Kidney capillary endothelial cell (primary cell): ENCODE results near the gene CELF2.

Experiments
- DNase-seq: peaks from one replicate; pipeline ENCODE4 v3.0.0-alpha.2; 2018; ENCODE audit warnings: low spot score

Gene CELF2

DNA sequence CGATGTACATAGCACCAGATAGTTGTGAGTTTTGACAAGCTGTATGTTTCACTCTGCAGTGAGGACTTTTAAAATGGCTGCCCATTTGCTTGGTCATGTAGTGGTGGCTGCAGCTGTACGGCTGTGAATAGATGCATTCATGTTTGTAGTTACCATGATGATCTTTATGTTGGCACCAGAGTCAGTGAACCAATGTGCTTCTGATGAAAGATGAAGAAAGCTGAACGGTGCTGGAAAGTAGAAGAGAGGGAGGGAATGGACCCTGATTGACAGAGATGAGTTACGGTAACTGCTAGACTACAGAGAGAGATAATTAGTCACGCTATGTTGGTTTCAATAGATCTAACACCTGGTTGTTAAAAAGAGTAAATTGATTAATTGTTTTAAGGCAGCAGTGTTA is 256.8 kb downstream of the CELF2 start:
- DNase-seq, result no peak

DNA sequence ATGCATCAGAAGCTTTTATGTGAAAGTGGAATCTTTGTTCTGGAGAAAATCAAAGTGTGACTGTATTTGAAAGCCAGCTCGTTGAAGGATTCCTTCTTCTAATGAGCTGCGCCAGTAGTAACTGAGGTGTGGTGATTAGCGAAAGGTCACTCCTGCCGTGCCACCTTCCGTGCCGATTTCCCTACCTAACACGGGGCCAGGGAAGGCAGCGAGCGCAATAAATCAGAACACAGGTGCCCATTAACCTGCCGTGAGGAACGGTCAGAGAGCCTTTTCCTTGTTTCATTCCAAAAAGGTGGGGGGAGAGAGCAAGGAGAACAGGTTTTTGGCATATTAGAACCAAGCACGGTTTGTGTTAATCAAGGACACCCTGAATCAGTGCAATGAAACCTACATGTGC is 258.0 kb downstream of the CELF2 start:
- DNase-seq, result no peak

- DNase-seq, result no peak
These were observed 258.8 kb downstream of the CELF2 start for GRCh38 chr10:11276449-11276990.

DNA sequence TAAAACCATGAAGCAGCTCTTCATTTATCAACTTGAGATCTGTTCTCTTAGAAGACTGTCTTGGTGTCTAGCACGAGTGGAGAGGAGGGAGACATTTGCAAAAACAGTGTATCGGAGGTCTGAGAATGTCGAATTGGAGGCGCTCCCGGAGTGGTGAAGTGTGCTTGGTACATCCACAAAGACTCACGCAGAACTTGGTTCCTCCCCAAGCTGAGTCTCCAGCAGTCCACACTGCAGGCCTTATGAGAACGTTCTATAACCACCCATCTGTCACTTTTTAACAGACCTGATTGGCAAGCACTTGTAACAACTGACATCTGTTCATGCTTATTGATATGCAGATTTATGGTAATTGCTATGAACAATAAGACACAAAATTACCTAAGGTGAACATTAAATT is 261.6 kb downstream of the CELF2 start:
- DNase-seq, result no peak

DNA sequence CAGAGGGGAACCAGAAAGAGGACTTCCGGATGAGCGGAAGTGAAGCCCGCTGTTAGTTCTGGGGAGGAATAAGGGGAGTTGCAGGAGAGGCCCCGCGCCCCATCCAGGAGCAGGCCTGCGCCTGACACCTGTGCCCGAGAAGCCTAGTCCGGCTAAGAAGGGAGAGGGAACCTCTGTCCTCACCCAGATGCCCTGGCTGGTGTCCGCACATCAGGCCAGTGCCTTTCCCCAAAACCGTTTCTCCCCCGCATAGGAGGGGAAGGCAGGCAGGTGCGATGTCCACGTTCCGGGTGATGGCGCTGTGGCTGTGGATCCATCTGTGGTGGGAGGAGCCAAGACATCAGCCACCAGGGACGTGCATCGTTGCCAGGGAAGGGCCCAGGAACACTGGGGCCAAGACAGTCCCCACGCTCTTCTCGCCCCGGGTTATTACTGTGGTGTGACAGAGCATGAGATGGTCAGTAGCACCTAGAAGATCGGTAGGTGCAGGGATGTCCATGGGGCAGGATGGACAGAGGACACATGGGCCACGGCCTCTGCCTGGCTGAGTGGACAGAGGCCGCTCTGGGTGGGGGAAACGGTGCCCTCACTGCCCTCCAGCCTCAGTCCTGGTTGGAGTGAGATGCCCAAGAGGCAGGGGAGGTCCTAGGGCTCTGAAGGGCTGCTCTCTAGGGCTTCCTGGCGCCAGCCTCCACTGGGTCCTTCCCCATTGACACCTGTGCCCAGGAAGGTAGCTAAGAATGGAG is 262.7 kb downstream of the CELF2 start:
- no peak for DNase-seq

- no peak for DNase-seq
These were observed 264.5 kb downstream of the CELF2 start for GRCh38 chr10:11282156-11282555.

DNA sequence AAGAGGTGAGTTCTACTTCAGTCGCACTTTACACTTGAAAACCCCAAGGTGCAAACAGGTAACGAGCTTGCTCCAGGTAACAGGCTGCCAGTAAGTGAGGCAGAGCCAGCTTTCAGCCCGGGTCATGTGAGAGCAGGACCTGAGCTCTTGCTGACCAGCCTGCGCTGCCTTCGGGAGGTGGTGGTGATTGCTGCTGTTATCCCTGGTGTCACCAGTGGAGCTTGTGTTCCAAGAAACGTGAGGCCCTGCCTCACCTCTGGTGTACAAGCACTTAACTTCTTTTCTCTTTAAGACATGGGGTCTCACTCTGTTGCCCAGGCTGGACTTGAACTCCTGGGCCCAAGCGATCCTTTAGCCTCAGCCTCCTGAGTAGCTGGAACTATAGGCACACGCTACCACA is 265.0 kb downstream of the CELF2 start:
- no peak for DNase-seq

DNA sequence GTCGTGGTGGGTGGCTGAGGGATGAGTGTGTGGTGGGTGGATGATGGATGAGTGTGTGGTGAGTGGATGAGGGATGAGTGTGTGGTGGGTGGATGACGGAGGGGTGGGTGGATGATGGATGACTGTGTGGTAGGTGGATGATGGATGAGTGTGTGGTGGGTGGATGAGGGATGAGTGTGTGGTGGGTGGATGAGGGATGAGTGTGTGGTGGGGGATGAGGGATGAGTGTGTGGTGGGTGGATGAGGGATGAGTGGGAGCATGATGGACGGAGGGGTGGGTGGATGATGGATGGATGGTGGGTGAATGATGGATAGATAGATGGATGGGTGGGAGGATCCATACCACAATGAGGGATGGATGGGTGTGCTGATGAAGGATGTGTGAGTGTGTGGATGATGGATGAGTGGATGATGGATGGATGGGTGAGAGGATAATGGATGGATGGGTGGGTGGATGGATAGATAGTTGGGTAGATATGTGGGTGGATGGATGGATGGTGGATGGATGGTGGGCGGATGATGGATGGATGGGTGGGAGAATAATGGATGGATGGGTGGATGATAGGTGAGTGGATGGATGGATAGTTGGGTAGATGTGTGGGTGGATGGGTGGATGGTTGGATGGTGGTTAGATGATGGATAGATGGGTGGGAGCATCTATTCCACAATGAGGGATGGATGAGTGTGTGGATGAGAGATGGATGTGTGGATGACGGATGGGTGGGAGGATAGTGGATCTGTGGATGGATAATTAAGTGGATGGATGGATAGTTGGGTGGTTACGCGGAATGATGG is 266.8 kb downstream of the CELF2 start:
- no peak for DNase-seq

- DNase-seq, result no peak
These were observed 267.5 kb downstream of the CELF2 start for GRCh38 chr10:11285171-11285570.

GRCh38 chr10:11286261-11286852 is 268.7 kb downstream of the CELF2 start:
- DNase-seq, result no peak

GRCh38 chr10:11288302-11288701 is 270.6 kb downstream of the CELF2 start:
- DNase-seq, result no peak

GRCh38 chr10:11290156-11290890 is 272.7 kb downstream of the CELF2 start:
- DNase-seq, result no peak

DNA sequence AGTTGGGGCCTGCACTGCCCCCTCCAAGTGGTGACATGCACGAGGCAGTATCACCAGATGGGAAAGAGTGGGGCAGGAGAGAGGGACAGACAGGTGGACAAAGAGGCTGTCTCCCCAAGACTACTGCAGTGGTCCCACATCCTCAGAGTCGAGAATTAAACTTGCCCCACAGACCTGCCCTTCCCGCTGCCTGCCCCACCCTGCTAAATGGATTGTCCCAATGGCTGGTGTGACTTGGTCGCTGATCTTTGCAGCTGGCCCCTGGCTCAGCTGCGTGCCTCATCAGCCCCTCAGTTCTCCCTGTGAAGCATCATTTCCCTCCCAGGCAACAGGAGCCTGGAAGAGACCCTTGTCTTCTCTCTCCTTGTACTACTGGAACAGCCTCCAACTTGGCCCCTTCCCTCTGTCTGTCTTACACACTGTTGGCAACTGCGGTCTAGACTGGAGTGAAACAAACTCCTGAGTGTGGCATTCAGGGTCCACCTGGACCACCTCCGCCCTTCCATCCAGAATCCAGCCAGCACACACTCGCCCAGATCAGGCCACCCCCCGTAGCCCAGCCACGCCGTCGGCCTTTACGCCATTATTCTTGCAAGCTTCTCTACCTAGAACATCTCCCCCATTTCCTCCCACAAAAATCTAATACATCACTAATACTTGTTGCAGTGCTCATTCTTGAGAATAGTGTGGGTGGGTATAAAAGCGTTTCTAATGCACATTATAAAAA is 275.1 kb downstream of the CELF2 start:
- DNase-seq, result no peak

DNA sequence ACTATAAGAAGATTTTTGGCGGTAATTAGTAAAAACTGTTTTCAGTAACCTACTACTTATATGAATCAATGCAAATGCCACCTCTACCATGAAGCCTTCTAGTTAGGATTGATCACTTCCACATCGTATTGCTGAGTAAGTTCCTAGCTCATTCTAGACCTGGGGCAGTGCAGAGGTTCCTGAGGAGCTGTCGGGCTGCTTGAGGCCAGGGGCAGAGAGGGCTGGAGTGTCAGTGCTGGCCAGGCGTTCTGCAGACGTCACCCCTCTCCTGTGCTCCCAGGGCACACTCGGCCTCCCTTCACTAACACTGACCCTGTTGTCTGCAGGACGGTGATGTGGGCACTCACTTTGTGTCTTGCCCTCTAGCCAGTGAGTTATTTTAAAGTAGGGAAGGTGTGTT is 275.7 kb downstream of the CELF2 start:
- DNase-seq, result no peak

DNA sequence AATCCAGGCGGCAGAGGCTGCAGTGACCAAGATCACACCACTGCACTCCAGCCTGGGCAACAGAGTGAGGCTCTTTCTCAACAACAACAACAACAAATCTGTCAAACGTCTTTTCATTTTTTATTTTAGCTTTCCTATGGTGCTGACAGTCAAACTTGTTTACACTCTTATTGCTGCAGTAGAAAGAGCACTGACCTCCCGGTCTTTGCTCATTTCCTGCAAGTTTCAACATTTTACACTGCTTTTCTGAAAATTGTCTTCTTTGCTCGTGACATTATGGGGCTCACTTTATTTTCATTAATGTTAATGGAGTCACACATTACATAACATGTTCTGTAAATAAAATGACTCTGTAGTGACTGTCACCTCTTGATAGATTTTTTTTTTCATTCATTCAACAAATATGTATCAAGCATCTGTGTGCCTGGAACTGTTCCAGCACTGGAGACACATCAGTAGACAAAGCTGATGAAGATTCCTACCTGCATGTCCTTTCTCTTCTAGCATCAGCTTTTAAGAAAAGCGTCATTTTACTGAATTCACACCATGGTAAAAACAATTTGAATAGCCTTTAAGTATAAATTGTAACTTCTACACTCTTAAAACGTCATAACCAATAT is 277.3 kb downstream of the CELF2 start:
- no peak for DNase-seq

GRCh38 chr10:11295492-11295891 is 277.8 kb downstream of the CELF2 start:
- no peak for DNase-seq

DNA sequence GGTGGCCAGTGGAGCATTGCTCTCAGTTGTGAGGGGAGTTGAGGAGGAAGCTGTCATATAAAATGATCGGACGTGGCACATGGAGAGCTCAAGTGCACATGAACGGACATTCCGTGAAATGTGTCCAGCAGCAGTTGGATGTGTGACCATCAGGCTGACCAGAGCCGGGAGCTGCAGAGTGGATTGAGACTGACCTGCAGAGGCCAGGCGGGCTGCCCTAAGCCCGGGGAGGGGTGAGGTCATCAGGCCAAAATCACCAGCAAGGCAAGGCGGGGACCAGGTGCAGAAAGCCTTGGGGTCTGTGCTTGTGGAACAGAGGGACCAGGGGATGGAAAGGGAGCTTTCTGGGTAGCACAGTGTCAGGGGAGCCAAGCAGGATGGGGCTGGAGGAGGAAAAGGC is 279.5 kb downstream of the CELF2 start:
- no peak for DNase-seq

GRCh38 chr10:11298116-11298515 is 280.4 kb downstream of the CELF2 start:
- DNase-seq, result no peak

- DNase-seq, result no peak
These were observed 281.5 kb downstream of the CELF2 start for GRCh38 chr10:11299125-11299524.

- no peak for DNase-seq
These were observed 282.4 kb downstream of the CELF2 start for GRCh38 chr10:11300026-11300425.

DNA sequence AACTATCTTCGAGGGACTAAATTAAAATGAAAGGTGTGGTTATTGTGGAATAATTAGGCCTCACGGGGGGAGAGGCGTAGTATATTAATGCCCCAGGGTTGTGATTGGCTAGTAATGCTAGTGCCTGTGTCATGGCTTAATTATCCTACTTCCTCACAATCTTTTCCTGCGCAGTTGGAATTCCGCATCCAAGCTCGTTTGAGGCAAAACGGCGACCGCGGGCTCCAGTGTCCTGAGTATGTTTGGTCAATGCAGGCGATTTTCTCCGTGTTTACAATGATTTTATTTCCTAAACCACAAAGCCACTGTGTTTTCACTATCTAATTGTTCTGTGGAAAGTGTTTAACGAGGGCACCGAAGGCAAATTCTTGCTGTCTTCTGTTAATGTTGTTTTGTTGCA is 282.9 kb downstream of the CELF2 start:
- DNase-seq, result no peak
